GM12878 (cell line): Measurements from ENCODE around the gene COBLL1. TPM values are rescaled to one million over a fixed set of nuclear protein-coding genes. Genes with fewer than 3 reads are reported as not detected.

Experiments used
- IKZF1 ChIP-seq: fragments of 450-650 bp; conservative IDR thresholded peaks from 2 replicates; pipeline ENCODE4 v1.6.1; 2017; ENCODE audit warnings: antibody characterized with exemption, mild to moderate bottlenecking
- KAT2A ChIP-seq: conservative IDR thresholded peaks from 2 replicates; pipeline ENCODE4 v1.6.1; 2011; ENCODE audit warnings: low read depth, low read length; ENCODE audit not compliant: control insufficient read depth
- ZNF687 ChIP-seq: fragments of 450-650 bp; IDR thresholded peaks from 2 replicates; pipeline ENCODE4 v1.6.1; 2017; ENCODE audit warnings: mild to moderate bottlenecking, moderate library complexity
- polyA plus RNA-seq, 11 experiments: library from polyadenylated mRNA; depleted of rRNA in 4 of 11; unstranded in 6 of 11; stranded (reverse) in 5 of 11; fragments of >200 nt; fragmentation: Nextera tagmentation in 4 of 11; fragmentation: Illumina TruSeq in 1 of 11; extraction: Ambion mirVana in 4 of 11; extraction: Trizol in 1 of 11; gene quantifications; 1 replicate in 1 of 11; 2 replicates in 10 of 11; pipeline versions ENCODE4 v1.2.1 to v1.2.3, GENCODE V29; 2011 to 2016; ENCODE audit warnings: inconsistent platforms in 2 of 11, missing spikeins in 2 of 11, low read depth in 1 of 11
- total RNA-seq, 4 experiments: library from RNA; depleted of rRNA in 3 of 4; stranded (reverse); fragments of >200 nt in 3 of 4; fragmentation: Illumina TruSeq in 1 of 4; extraction: Trizol in 1 of 4; gene quantifications; 2 replicates each; pipeline versions ENCODE4 v1.2.1 to v1.2.3, GENCODE V29; 2013 to 2021
- TF ChIP-seq, protein P1 (sequence below): fragments of 450-650 bp; IDR thresholded peaks from 2 replicates; pipeline ENCODE4 v1.6.1; 2016; ENCODE audit warnings: mild to moderate bottlenecking, moderate library complexity, borderline replicate concordance

COBLL1 gene
- total and polyA plus RNA-seq, 10 of the 15 experiments (the other 5 are each of a cell fraction or from before 2014, with no cell fraction given) = 0.46 TPM; not detected in 9

DNA sequence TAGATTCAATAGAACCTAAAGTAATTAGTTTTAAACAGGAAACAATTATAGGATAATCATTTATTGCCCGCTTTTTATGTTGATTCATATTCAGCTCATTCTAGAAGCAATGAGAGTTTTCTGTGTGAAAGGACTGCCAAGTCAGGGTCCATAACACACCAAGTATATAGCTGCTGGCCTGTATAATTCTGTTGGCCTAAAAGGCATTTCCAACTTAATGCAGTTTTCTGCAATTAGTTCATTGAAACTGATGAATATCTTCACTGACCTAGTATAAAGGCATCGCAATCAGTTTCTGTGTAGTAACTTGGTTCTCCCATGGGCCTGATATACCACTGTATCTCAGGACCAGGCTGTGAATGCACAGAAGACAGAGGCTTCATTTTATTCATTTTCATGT, 151.3 kb downstream of the COBLL1 start (continued):
- no peak for TF ChIP-seq ZNF687
- TF ChIP-seq, protein P1, sequence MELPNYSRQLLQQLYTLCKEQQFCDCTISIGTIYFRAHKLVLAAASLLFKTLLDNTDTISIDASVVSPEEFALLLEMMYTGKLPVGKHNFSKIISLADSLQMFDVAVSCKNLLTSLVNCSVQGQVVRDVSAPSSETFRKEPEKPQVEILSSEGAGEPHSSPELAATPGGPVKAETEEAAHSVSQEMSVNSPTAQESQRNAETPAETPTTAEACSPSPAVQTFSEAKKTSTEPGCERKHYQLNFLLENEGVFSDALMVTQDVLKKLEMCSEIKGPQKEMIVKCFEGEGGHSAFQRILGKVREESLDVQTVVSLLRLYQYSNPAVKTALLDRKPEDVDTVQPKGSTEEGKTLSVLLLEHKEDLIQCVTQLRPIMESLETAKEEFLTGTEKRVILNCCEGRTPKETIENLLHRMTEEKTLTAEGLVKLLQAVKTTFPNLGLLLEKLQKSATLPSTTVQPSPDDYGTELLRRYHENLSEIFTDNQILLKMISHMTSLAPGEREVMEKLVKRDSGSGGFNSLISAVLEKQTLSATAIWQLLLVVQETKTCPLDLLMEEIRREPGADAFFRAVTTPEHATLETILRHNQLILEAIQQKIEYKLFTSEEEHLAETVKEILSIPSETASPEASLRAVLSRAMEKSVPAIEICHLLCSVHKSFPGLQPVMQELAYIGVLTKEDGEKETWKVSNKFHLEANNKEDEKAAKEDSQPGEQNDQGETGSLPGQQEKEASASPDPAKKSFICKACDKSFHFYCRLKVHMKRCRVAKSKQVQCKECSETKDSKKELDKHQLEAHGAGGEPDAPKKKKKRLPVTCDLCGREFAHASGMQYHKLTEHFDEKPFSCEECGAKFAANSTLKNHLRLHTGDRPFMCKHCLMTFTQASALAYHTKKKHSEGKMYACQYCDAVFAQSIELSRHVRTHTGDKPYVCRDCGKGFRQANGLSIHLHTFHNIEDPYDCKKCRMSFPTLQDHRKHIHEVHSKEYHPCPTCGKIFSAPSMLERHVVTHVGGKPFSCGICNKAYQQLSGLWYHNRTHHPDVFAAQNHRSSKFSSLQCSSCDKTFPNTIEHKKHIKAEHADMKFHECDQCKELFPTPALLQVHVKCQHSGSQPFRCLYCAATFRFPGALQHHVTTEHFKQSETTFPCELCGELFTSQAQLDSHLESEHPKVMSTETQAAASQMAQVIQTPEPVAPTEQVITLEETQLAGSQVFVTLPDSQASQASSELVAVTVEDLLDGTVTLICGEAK = no peak
- no peak for TF ChIP-seq KAT2A
- no peak for TF ChIP-seq IKZF1
